H9 (cell line): Measurements from ENCODE around the gene MAPK4. TPM values are rescaled to one million over a fixed set of nuclear protein-coding genes. Genes with fewer than 3 reads are reported as not detected.
A peak's percentile ranks its signal among the peaks of the same experiment; 100 is the strongest.

Experiments
- DNase-seq: peaks from one replicate; pipeline ENCODE4 v3.0.0-alpha.2; 2017
- H2AFZ ChIP-seq: one replicate; pipeline ENCODE4 v1.6.1; 2013; ENCODE audit warnings: mild to moderate bottlenecking, low read length, control low read depth, moderate library complexity
- H2AK5ac ChIP-seq: 2 replicates; pipeline ENCODE4 v1.6.1; 2013; ENCODE audit warnings: low read length, control low read depth, mixed read lengths; ENCODE audit not compliant: insufficient read length
- H2BK120ac ChIP-seq: one replicate; pipeline ENCODE4 v1.6.1; 2013; ENCODE audit warnings: low read depth, mild to moderate bottlenecking, low read length, control low read depth, inconsistent platforms; ENCODE audit not compliant: poor library complexity, severe bottlenecking
- H2BK12ac ChIP-seq: 2 replicates; pipeline ENCODE4 v1.6.1; 2013; ENCODE audit warnings: low read length, control low read depth, mixed read lengths, low read depth; ENCODE audit not compliant: insufficient read length
- H2BK15ac ChIP-seq: 2 replicates; pipeline ENCODE4 v1.6.1; 2013; ENCODE audit warnings: low read depth, low read length, control low read depth
- H2BK20ac ChIP-seq: one replicate; pipeline ENCODE4 v1.6.1; 2013; ENCODE audit warnings: low read depth, mild to moderate bottlenecking, low read length, control low read depth, inconsistent platforms; ENCODE audit not compliant: poor library complexity, severe bottlenecking
- H2BK5ac ChIP-seq: 2 replicates; pipeline ENCODE4 v1.6.1; 2013; ENCODE audit warnings: low read length, control low read depth, mixed read lengths; ENCODE audit not compliant: insufficient read length
- H3K14ac ChIP-seq: 2 replicates; pipeline ENCODE4 v1.6.1; 2013; ENCODE audit warnings: low read length, control low read depth; ENCODE audit not compliant: insufficient read depth
- H3K18ac ChIP-seq: 2 replicates; pipeline ENCODE4 v1.6.1; 2013; ENCODE audit warnings: low read depth, mild to moderate bottlenecking, mixed read lengths, low read length, control low read depth; ENCODE audit not compliant: insufficient read length
- H3K23ac ChIP-seq: 2 replicates; pipeline ENCODE4 v1.6.1; 2013; ENCODE audit warnings: low read length, control low read depth, mixed read lengths, low read depth; ENCODE audit not compliant: insufficient read length
- H3K23me2 ChIP-seq: 2 replicates; pipeline ENCODE4 v1.6.1; 2013; ENCODE audit warnings: low read depth, mild to moderate bottlenecking, mixed read lengths, low read length, control low read depth; ENCODE audit not compliant: insufficient read length, poor library complexity, severe bottlenecking
- H3K27ac ChIP-seq: 2 replicates; pipeline ENCODE4 v1.5.1; 2013; ENCODE audit warnings: low read length, control low read depth, mixed read lengths, low read depth; ENCODE audit not compliant: insufficient read length
- H3K27me3 ChIP-seq: 2 replicates; pipeline ENCODE4 v1.6.1; 2013; ENCODE audit warnings: low read length, control low read depth, inconsistent platforms; ENCODE audit not compliant: insufficient read depth
- H3K4ac ChIP-seq: 2 replicates; pipeline ENCODE4 v1.6.1; 2013; ENCODE audit warnings: low read depth, mild to moderate bottlenecking, control low read depth, inconsistent platforms, low read length, moderate library complexity
- H3K4me1 ChIP-seq: 2 replicates; pipeline ENCODE4 v1.6.1; 2013; ENCODE audit warnings: low read length, control low read depth, inconsistent platforms; ENCODE audit not compliant: insufficient read depth
- H3K4me2 ChIP-seq: 2 replicates; pipeline ENCODE4 v1.6.1; 2013; ENCODE audit warnings: low read length, control low read depth, mixed read lengths; ENCODE audit not compliant: insufficient read length, insufficient read depth
- H3K56ac ChIP-seq: 2 replicates; pipeline ENCODE4 v1.6.1; 2013; ENCODE audit warnings: low read depth, mild to moderate bottlenecking, mixed read lengths, low read length, control low read depth; ENCODE audit not compliant: insufficient read length
- H3K79me1 ChIP-seq: 2 replicates; pipeline ENCODE4 v1.6.1; 2013; ENCODE audit warnings: low read depth, mild to moderate bottlenecking, moderate library complexity, low read length, control low read depth, inconsistent platforms; ENCODE audit not compliant: insufficient read depth, poor library complexity, severe bottlenecking
- H3K79me2 ChIP-seq: 2 replicates; pipeline ENCODE4 v1.6.1; 2013; ENCODE audit warnings: low read length, control low read depth, inconsistent platforms; ENCODE audit not compliant: insufficient read depth
- H3K9ac ChIP-seq: 2 replicates; pipeline ENCODE4 v1.6.1; 2013; ENCODE audit warnings: low read length, control low read depth, mixed read lengths; ENCODE audit not compliant: insufficient read length; ENCODE audit errors: extremely low read depth
- H3K9me3 ChIP-seq: one replicate; pipeline ENCODE4 v1.6.1; 2013; ENCODE audit warnings: low read depth, low read length, inconsistent platforms; ENCODE audit not compliant: control insufficient read depth
- H3T11ph ChIP-seq: one replicate; pipeline ENCODE4 v1.6.1; 2013; ENCODE audit warnings: mild to moderate bottlenecking, low read length, control low read depth, inconsistent platforms
- H4K20me1 ChIP-seq: one replicate; pipeline ENCODE4 v1.6.1; 2013; ENCODE audit not compliant: control insufficient read depth, insufficient read length, insufficient read depth
- H4K5ac ChIP-seq: 2 replicates; pipeline ENCODE4 v1.6.1; 2013; ENCODE audit warnings: low read depth, mild to moderate bottlenecking, mixed read lengths, low read length, control low read depth; ENCODE audit not compliant: insufficient read length
- H4K8ac ChIP-seq: replicated peaks from 2 replicates; pipeline ENCODE4 v1.6.1; 2013; ENCODE audit warnings: low read length, control low read depth, mixed read lengths, low read depth; ENCODE audit not compliant: insufficient read length
- H4K91ac ChIP-seq: 2 replicates; pipeline ENCODE4 v1.6.1; 2013; ENCODE audit warnings: low read depth, mild to moderate bottlenecking, moderate library complexity, mixed read lengths, low read length, control low read depth; ENCODE audit not compliant: insufficient read length
- H3K27ac Mint-ChIP-seq, 3 experiments: 2 replicates in 2 of 3; 3 replicates in 1 of 3; pipeline ENCODE4 v1.8.0; 2020 to 2021; ENCODE audit warnings: mixed read lengths in 3 of 3, mild to moderate bottlenecking in 1 of 3, moderate library complexity in 1 of 3
- H3K27me3 Mint-ChIP-seq: 2 replicates; pipeline ENCODE4 v1.8.0; 2021; ENCODE audit warnings: low read depth, mild to moderate bottlenecking, moderate library complexity, mixed read lengths
- H3K36me3 Mint-ChIP-seq, 3 experiments: 2 replicates in 2 of 3; 3 replicates in 1 of 3; pipeline ENCODE4 v1.8.0; 2020 to 2021; ENCODE audit warnings: low read depth in 3 of 3, mixed read lengths in 3 of 3; ENCODE audit not compliant: insufficient read depth in 1 of 3
- H3K4me1 Mint-ChIP-seq, 2 experiments: 2 replicates each; pipeline ENCODE4 v1.8.0; 2020; ENCODE audit warnings: mixed read lengths in 2 of 2
- H3K4me3 Mint-ChIP-seq, 2 experiments: 2 replicates in 1 of 2; 3 replicates in 1 of 2; pipeline ENCODE4 v1.8.0; 2020 to 2021; ENCODE audit warnings: mild to moderate bottlenecking in 2 of 2, mixed read lengths in 2 of 2, moderate library complexity in 1 of 2
- H3K9me3 Mint-ChIP-seq, 2 experiments: 2 replicates in 1 of 2; 3 replicates in 1 of 2; pipeline ENCODE4 v1.8.0; 2020; ENCODE audit warnings: mild to moderate bottlenecking in 2 of 2, mixed read lengths in 2 of 2, moderate library complexity in 1 of 2
- WGBS: extraction: QIAGEN DNeasy Blood & Tissue Kit; methylation state at CpG from one replicate; pipeline ENCODE4 v1.1.7; 2013; ENCODE audit warnings: missing lambda C conversion rate, low lambda C conversion rate, mixed read lengths; ENCODE audit not compliant: insufficient read length; ENCODE audit errors: extremely low coverage; 5-methylcytosine and 5-hydroxymethylcytosine counted together
- total RNA-seq: library from RNA; stranded (reverse); gene quantifications from 2 replicates; pipeline ENCODE4 v1.2.1, GENCODE V29; 2021
- TF ChIP-seq, protein P1 (sequence below): fragments of 200-600 bp; sonication (generic); conservative IDR thresholded peaks from 3 replicates; pipeline ENCODE4 v1.8.0; 2021; ENCODE audit warnings: antibody characterized with exemption, mild to moderate bottlenecking

Gene MAPK4
- total RNA-seq, 1 experiment from 2014 or later = 1.6 TPM

GRCh38 chr18:50722311-50722710 is 162.4 kb downstream of the MAPK4 start:
- H3K79me1 ChIP-seq = no peaks in the 10 kb centered on the region
- H3K79me2 ChIP-seq = no peaks in the 10 kb centered on the region
- H2BK5ac ChIP-seq = no peak overlapping the region
- H3K4me3 Mint-ChIP-seq = no peak overlapping the region
- H3K56ac ChIP-seq = no peak overlapping the region
- H2BK20ac ChIP-seq = no peak overlapping the region
- no peak overlapping the region for H2AK5ac ChIP-seq
- H3K9me3 ChIP-seq = no peaks in the 10 kb centered on the region
- no peaks in the 10 kb centered on the region for H4K20me1 ChIP-seq
- no peak overlapping the region for H4K8ac ChIP-seq
- H4K5ac ChIP-seq = no peak overlapping the region
- no peak overlapping the region for H3T11ph ChIP-seq
- H3K27me3 ChIP-seq = no peaks in the 10 kb centered on the region
- no peak overlapping the region for H2BK12ac ChIP-seq
- H3K36me3 Mint-ChIP-seq = peaks cover 0 to 5% (median 0%) of the 10 kb centered on the region in 3 experiments; a peak in 2 of 7 replicates
- H3K14ac ChIP-seq = no peak overlapping the region
- no peak overlapping the region for H2BK15ac ChIP-seq
- no peaks in the 10 kb centered on the region; the same call in 1 of the 2 replicates for H3K27me3 Mint-ChIP-seq
- H3K9ac ChIP-seq = no peak overlapping the region
- no peak for DNase-seq
- no peak overlapping the region for H2AFZ ChIP-seq
- H3K4ac ChIP-seq = no peak overlapping the region
- H3K23ac ChIP-seq = no peak overlapping the region
- H3K4me2 ChIP-seq = no peak overlapping the region
- WGBS = no CpG with 5 or more reads among the region's 4 CpGs
- H3K9me3 Mint-ChIP-seq = no peaks in the 10 kb centered on the region
- H3K23me2 ChIP-seq = no peaks in the 10 kb centered on the region
- H3K27ac ChIP-seq = no peak overlapping the region
- no peak overlapping the region for H3K18ac ChIP-seq
- H3K4me1 ChIP-seq = peaks cover 4% of the 10 kb centered on the region; the same call in 1 of the 2 replicates
- H4K91ac ChIP-seq = no peak overlapping the region
- no peak overlapping the region for H3K27ac Mint-ChIP-seq
- TF ChIP-seq, protein P1, sequence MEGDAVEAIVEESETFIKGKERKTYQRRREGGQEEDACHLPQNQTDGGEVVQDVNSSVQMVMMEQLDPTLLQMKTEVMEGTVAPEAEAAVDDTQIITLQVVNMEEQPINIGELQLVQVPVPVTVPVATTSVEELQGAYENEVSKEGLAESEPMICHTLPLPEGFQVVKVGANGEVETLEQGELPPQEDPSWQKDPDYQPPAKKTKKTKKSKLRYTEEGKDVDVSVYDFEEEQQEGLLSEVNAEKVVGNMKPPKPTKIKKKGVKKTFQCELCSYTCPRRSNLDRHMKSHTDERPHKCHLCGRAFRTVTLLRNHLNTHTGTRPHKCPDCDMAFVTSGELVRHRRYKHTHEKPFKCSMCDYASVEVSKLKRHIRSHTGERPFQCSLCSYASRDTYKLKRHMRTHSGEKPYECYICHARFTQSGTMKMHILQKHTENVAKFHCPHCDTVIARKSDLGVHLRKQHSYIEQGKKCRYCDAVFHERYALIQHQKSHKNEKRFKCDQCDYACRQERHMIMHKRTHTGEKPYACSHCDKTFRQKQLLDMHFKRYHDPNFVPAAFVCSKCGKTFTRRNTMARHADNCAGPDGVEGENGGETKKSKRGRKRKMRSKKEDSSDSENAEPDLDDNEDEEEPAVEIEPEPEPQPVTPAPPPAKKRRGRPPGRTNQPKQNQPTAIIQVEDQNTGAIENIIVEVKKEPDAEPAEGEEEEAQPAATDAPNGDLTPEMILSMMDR = peak; percentile 38; the same call in 2 of the 3 replicates
- H3K4me1 Mint-ChIP-seq = peaks cover 7 to 15% of the 10 kb centered on the region in 2 experiments
- no peak overlapping the region for H2BK120ac ChIP-seq
